Ascending aorta (tissue), 2 donors: ENCODE measurements around the gene ZBTB37. TPM values are rescaled to one million over a fixed set of nuclear protein-coding genes. Genes with fewer than 3 reads are reported as not detected.
"Not testable (repeated sequence)": the region's sequence is repeated elsewhere in the genome, so short reads cannot be mapped to it uniquely, and the experiment has no call there.

Source experiments
- DNase-seq, 2 donors: peaks; one replicate each; pipeline ENCODE4 v3.0.0-alpha.2; 2019; ENCODE audit warnings: low spot score in 2 of 2
- H3K27ac ChIP-seq, 2 donors: fragments of 200-600 bp; sonication (generic); one replicate each; pipeline ENCODE4 v1.5.1; 2016 to 2017; ENCODE audit warnings: mild to moderate bottlenecking in 1 of 2
- H3K27me3 ChIP-seq: fragments of 200-600 bp; sonication (generic); one replicate; pipeline ENCODE4 v1.5.1; 2017
- H3K36me3 ChIP-seq, 2 donors: fragments of 200-600 bp; sonication (generic); one replicate each; pipeline ENCODE4 v1.5.1; 2016
- H3K4me1 ChIP-seq, 2 donors: fragments of 200-600 bp; sonication (generic); one replicate each; pipeline ENCODE4 v1.5.1; 2016 to 2017; ENCODE audit warnings: mild to moderate bottlenecking in 1 of 2
- H3K4me3 ChIP-seq, 2 donors: fragments of 200-600 bp; sonication (generic); one replicate each; pipeline ENCODE4 v1.5.1; 2016 to 2017; ENCODE audit warnings: mild to moderate bottlenecking in 1 of 2
- H3K9me3 ChIP-seq, 2 donors: fragments of 200-600 bp; sonication (generic); one replicate each; pipeline ENCODE4 v1.5.1; 2016
- CTCF ChIP-seq, 3 experiments: fragments of 200-600 bp in 2 of 3; fragments of 450-650 bp in 1 of 3; sonication (generic) in 2 of 3; IDR thresholded peaks; one replicate each; pipeline ENCODE4 v1.5.1; 2016 to 2019; ENCODE audit warnings: antibody characterized with exemption in 3 of 3, mild to moderate bottlenecking in 1 of 3, moderate library complexity in 1 of 3
- intact Hi-C: fragments of 100-400 bp; cut with DNase I; formaldehyde crosslinking; loops from one replicate; pipeline ENCODE4 v1.15.1; 2023
- total RNA-seq: library from RNA; depleted of rRNA; stranded (reverse); fragments of >200 nt; gene quantifications from one replicate; pipeline ENCODE4 v1.1.0, GENCODE V29; 2016

ZBTB37 gene
- total RNA-seq, 1 donor from 2014 or later, result 5.0 TPM

- no peak for DNase-seq
- TF ChIP-seq CTCF (IDR thresholded peaks at IDR 0.05), result no peak
- intact Hi-C loops, result no loop called here
- Histone ChIP-seq H3K27ac (no peak overlapping the region), H3K4me3 (no peak overlapping the region), H3K27me3 (no peaks in the 10 kb centered on the region), H3K4me1 (no peaks in the 10 kb centered on the region), H3K36me3 (peaks cover 29 to 71% of the 10 kb centered on the region in 2 donors), H3K9me3 (no peaks in the 10 kb centered on the region)
These were observed 10.7 kb upstream of the ZBTB37 start for GRCh38 chr1:173857363-173857917.

- H3K27me3 ChIP-seq, H3K27ac ChIP-seq, DNase-seq, H3K9me3 ChIP-seq, intact Hi-C loops, H3K4me1 ChIP-seq, H3K4me3 ChIP-seq: not testable (repeated sequence)
- peaks cover 44 to 80% of the 10 kb centered on the region in 2 donors for H3K36me3 ChIP-seq
These were observed 8.6 kb upstream of the ZBTB37 start for GRCh38 chr1:173859547-173859946.

GRCh38 chr1:173860065-173860464 lies 8.1 kb upstream of the ZBTB37 start:
- Histone ChIP-seq H3K4me1 (no peaks in the 10 kb centered on the region), H3K27ac (no peak overlapping the region), H3K4me3 (no peak overlapping the region), H3K9me3 (no peaks in the 10 kb centered on the region), H3K27me3 (no peaks in the 10 kb centered on the region), H3K36me3 (peaks cover 49 to 85% of the 10 kb centered on the region in 2 donors)
- DNase-seq, result no peak
- no peak for TF ChIP-seq CTCF (IDR thresholded peaks at IDR 0.05)
- intact Hi-C loops, result loop anchor here (10.0 kb wide), 1 partner anchor 1165 kb away; the partner anchor contains the start of gene MRPS14

GRCh38 chr1:173861731-173862145 lies 6.4 kb upstream of the ZBTB37 start:
- TF ChIP-seq CTCF (IDR thresholded peaks at IDR 0.05), result no peak
- intact Hi-C loops, result loop anchor here (10.0 kb wide), 1 partner anchor 1163 kb away; the partner anchor contains the start of gene MRPS14
- no peaks in the 10 kb centered on the region for H3K9me3 ChIP-seq
- no peaks in the 10 kb centered on the region for H3K27me3 ChIP-seq
- no peak overlapping the region for H3K27ac ChIP-seq
- no peak overlapping the region for H3K4me3 ChIP-seq
- H3K4me1 ChIP-seq, result peaks cover 0 to 3% of the 10 kb centered on the region in 2 donors
- peaks cover 46 to 87% of the 10 kb centered on the region in 2 donors for H3K36me3 ChIP-seq
- no peak for DNase-seq

- H3K36me3 ChIP-seq, result peaks cover 42 to 82% of the 10 kb centered on the region in 2 donors
- intact Hi-C loops, result loop anchor here (10.0 kb wide), 1 partner anchor 1163 kb away; the partner anchor contains the start of gene MRPS14
- H3K4me1 ChIP-seq, H3K27me3 ChIP-seq, H3K9me3 ChIP-seq, H3K4me3 ChIP-seq, H3K27ac ChIP-seq, DNase-seq: not testable (repeated sequence)
These were observed 5.9 kb upstream of the ZBTB37 start for GRCh38 chr1:173862146-173862768.

GRCh38 chr1:173862769-173863223 lies 5.4 kb upstream of the ZBTB37 start:
- no peak for TF ChIP-seq CTCF (IDR thresholded peaks at IDR 0.05)
- H3K36me3 ChIP-seq, result peaks cover 42 to 76% of the 10 kb centered on the region in 2 donors

More at GRCh38 chr1:173862769-173863223, 5.4 kb upstream of the ZBTB37 start:
- intact Hi-C loops, result loop anchor here (10.0 kb wide), 1 partner anchor 1162 kb away; the partner anchor contains the start of gene MRPS14
- no peaks in the 10 kb centered on the region for H3K27me3 ChIP-seq
- H3K27ac ChIP-seq, result no peak overlapping the region
- H3K4me1 ChIP-seq, result peaks cover 0 to 10% of the 10 kb centered on the region in 2 donors
- no peak overlapping the region for H3K4me3 ChIP-seq
- no peaks in the 10 kb centered on the region for H3K9me3 ChIP-seq
- DNase-seq, result no peak
